GM18909 (cell line): ENCODE data around the gene ITPR1.

Experiments used
- ATAC-seq: cut with Tn5 transposase; IDR thresholded peaks from one replicate; pipeline ENCODE4 v1.9.1; 2021; ENCODE audit warnings: mild to moderate bottlenecking; ENCODE audit not compliant: unreplicated experiment, poor library complexity

Gene ITPR1

DNA sequence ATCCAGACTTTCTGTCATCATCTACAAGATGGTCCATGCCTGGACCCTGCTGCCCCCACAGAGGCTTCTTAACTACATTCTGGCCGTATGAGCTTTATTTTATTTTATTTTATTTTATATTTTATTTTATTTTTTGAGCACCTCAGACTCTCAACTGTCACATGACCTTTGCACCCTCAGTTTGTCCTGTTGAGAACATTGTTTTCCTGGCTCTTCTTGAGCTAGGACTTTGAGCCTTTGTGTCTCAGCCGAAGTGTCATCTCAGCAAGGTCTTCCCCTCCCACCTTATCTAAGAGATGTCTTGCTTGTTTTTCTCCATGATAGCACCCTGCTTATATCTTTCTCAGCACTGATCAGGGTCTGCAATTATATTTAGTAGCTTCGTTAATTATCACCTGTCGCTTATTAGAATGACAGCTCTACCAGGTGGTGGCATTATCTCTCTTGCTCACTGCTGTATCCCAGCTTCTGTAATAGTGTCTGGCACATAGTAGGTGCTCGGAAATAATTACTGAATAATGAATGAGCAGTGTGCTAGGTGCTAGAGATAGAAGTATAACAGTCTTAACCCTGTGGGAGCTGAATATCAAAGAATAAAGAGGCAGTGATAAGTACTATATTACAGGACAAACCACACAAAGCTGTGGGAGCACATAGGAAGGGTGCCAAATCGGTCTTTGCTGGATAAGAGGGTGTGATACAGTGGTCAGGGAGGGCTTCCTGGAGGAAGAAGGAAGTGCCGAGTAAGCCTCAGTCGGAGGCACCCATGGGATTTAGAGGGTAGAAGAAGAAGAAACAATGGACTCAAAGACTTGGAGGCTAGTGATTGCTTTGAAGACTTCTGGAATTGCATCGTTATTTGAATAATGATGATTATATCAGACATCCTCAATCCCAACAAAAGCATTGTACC, 136.2 kb downstream of the ITPR1 start:
- ATAC-seq = no peak

DNA sequence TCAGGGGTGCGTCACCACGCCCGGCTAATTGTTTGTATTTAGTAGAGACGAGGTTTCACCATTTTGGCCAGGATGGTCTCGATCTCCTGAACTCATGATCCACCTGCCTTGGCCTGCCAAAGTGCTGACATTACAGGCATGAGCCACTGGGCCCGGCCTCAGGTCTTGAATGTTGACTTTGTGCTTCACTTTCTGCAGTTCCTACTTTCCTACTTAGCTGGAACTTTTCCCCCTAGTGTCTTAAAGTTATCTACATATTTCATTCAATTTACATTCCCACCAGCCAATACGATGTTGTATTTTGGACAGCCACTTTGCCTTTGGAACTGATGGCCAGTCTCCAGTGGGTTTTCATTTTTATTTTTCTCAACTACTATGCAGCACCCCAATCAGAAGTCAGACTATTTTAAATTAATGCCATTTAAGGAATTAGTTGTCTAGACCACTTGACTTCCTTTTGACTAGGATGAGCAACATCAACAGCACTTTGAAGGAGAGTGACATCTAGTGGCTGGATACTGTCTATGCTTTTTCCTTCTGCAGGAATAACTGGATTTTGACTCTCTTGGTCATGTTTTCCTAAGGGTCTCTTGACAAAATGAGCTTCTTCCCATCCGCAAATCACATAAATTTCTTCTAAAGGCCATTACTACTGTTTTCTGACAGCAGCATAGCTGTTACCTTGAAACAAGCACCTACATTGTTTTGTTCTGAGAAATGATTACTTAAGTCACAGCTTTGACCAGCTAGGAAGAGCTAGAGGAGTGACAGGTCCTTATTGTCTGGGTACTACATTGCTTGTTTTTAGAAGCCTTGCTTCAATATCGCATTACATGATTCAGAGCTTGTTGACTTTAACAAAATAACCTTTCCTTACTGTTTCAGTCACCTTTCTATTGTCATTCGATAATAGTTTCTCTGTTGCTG, 140.2 kb downstream of the ITPR1 start:
- ATAC-seq = peak; percentile 87

DNA sequence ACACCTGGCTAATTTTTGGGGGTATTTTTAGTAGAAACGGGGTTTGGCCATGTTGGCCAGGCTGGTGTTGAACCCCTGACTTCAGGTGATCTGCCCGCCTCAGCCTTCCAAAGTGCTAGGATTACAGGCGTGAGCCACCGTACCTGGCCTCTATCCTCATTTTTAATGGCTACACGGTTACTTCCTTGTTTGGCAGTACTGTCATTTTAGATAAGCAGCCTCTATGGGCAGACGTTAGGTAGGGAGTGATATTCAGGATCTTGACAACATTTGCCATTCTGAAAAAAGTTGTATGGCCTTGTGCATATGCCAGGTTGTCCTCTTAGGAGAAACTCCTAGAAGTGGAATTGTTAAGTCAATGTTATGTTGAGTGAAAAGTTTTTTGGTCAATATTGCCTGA, 141.7 kb downstream of the ITPR1 start:
- ATAC-seq = no peak

DNA sequence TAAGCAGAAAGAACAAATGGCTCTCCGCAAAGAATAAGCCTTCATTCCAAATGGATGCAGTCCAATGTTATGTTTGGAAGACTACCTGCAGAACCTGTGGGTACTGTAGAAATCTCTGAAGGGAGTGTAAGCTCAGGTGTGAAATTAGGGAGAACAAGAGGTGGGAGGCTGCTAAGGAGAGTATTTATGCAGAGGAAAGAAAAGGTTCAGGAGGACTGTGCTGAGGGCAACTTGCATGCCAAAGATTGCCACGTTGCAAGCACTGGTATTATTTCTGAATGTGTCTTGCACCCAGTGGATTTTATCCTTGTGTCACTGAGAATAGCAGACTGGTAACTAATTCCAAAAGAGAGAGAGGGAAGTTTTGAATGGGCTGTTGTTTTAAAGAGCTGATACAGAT, 144.1 kb downstream of the ITPR1 start:
- ATAC-seq = no peak

DNA sequence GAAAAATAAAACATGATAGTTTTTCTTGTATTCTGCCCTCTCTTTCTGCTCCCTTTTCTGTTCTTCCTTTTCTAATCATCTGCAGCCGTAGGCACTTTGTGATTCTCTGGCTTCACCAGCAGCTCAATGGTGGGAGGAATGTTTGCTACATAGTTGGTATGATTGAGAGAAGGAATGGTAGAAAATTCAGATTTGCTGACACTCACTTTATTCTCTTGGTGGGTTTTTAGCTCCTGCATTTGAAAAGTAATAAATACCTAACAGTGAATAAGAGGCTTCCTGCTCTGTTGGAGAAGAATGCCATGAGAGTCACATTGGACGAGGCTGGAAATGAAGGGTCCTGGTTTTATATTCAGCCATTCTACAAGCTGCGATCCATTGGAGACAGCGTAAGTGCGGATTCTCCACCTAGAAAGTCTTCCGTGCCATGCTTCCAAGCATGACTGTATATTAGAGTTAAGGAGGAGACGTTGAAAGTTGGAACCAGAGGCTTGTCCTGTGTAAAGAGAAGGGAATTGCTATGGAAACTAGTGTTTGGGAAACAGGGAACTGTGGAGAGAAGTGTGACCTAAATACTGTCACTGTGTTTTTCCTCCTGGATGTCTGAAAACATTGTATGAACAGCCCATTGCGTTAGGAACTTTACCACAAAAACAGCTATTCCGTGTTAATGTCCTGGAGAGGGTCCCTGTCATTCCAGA, 148.9 kb downstream of the ITPR1 start:
- ATAC-seq = no peak

DNA sequence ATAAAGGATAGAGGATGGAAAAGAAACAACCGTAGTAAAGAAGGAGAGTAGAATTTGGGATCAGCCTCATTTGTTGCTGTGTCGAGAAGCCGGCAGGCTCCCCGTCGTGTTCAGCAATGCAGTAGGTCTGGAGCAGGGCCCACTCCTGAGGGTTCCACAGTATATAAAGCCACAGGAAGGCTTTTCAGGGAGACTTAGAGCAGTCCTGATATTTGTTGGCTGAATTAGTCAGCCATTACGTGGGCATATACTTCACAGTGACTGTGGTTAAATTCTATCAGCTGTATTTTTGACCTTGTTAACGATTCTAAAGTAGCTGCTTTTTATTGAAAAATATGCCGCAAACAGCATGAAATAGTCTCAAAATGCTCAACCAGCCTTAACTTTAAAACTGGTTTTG, 149.5 kb downstream of the ITPR1 start:
- no peak for ATAC-seq

DNA sequence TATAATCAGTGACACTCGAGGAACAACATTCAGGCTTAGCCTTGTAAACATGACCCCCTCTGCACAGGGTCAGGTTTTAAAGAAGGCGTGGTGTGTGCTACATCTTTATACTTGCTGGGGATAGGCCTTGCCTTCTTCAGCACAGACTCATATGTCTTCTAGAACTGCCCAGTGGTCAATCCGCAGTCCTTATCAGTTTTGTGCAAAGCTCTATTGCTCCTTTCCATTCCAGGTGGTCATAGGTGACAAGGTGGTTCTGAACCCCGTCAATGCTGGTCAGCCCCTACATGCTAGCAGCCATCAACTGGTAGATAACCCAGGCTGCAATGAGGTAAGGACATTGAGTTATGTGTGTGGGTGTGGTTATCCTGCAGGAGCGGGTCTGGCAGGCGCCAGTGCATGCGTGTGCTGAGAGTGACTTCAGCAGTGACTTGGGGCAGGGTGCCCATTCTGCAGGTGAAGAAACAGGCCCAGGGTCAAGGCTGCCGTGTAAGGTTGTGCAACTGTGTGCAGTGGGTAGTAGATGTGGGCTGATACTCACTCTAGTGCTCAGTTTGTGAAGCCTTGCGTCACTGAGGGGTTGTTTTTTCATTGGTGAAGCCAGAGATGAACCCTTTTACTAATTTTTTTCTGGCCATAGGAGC, 150.9 kb downstream of the ITPR1 start:
- ATAC-seq = no peak

DNA sequence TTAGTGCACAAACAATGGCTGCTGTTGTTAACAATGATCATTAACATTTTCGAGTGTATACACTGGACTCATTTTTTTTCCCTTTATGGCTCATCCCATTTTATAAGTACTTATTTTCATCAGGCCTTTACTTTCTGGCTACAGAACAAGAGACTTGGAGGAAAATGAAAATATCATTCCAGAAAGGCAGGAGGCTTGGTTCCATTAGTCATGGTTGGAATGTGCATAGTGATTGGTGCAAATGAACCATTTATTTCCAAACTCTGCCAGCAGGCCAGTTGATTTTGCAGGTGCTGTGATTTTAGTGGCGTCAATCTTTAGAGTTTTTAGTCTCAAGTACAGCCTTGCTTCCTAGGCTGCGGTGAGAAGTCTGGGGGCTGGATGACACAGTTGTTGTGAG, 151.8 kb downstream of the ITPR1 start:
- ATAC-seq = no peak

DNA sequence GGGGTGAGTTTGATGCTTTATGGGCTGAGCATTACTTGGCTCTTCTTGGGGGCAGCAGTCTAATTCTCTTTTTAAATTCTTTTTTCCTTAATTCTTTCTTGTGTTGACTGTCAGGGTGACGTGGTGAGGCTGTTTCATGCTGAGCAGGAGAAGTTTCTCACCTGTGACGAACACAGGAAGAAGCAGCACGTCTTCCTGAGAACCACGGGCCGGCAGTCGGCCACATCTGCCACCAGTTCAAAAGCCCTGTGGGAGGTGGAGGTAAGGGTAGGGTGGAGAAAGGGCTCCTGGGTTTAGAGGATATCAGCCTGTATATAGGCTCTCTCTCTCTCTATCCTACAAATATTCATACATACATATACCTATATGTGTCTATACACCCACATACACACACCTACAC, 152.3 kb downstream of the ITPR1 start:
- no peak for ATAC-seq

DNA sequence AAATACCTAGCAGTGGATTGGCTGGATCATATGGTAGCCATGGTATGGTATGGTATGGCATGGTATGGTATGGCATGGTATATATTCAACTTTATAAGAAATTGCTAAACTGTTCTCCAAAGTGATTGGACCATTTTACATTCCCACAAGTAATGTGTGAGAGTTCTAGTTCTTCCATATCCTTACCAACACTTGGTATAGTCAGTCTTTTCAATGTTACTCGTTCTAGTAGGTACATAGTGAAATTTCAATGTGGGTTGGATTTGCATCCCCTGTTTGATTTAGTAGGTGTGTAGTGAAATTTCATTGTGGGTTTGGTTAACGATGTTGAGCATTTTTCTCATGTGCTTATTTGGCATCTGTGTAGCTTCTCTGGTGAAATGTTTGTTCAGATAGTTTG, 154.3 kb downstream of the ITPR1 start:
- no peak for ATAC-seq

DNA sequence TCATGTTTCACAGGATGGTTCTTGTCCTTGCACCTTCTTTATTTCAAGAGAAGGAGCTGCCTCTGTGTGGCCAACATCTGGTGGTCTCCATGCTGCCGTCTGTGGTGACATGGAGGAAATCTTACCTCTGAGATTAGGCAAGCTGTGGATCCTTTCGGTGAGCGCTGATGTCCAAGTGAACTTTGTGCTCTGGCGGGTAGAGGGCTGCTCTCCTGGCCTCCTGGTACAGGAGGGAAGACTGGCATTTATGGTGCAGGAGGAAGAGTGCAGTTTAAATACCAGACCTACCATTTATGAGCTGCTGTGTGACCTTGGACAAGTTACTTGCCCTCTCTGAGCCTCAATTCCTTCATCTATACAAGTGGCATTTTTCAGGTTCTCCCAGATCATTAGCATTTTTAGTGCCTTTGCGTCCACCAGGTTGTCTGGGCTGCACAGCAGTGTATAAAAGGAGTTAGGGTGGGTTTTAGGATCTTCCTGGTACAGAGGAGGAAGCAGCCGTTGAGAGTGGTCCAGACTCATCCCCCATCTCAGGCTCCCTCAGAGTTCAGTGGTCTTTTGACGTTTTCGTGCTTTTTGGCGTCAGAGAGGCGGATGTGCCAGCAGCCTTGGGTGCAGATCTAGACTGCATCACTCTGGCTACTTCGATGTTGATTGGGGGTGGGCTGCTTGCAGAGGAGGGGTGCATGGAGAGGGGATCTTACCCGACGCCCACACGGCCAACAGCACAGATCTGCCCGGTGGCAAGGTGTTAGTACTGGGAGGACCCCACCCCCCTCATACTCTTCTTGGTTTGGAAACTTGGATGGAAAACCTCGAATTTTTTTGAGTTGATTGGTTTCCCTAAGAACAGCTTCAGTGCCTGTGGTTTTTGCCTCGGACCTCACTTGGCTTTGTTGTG, 162.2 kb downstream of the ITPR1 start:
- ATAC-seq = no peak

DNA sequence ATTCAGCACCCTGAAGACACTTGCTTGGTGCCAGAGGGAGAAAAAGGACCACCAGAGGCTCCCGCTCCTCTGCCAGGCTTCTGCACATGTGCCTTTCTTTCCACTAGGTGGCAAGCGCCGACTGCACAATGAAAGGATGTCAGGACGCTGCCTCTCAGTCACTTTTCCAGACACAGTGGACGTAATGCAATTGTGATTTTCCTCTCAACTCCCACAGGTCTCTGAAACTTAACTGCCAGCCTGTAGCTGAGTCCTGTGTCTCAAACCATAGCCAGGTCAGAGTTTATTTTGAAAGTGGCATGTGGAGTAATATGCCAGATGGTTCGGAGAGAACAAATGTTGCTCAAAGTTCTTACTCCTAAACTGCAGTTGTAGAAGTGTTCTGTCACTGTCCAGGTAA, 162.9 kb downstream of the ITPR1 start:
- ATAC-seq = no peak

DNA sequence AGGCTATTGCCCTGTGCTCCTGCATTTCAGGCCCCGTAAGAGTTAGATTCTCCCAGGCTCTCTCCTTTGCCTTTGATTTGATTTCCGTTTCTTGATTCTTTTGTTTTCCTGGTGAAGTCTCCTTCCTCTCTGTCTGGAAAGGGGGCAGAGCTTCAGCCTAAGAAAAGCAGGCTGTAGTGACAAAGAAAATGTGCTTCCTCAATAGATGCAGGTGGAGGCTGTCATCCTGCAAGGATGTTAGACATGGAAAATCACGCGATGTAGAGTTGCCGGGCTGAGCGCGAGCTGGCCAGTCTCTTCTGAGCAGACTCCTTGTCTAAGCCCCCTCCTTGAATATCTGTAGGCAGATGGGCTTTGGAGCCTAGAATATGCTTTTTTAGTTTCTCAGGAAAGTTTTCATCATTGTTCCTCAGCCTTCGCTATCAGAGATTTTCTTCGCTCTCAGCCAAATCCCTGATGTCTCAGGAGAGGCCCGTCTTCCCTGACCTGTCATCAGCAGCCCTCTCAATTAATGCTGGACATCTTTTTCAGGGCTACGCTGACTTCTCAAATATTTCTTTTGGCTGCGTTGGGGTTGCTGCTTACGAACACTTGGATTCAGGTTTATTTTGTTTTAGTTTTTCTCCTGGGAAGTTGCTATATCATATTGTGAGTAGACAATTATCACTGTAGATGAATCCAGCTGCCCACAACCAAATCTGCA, 163.6 kb downstream of the ITPR1 start:
- no peak for ATAC-seq

DNA sequence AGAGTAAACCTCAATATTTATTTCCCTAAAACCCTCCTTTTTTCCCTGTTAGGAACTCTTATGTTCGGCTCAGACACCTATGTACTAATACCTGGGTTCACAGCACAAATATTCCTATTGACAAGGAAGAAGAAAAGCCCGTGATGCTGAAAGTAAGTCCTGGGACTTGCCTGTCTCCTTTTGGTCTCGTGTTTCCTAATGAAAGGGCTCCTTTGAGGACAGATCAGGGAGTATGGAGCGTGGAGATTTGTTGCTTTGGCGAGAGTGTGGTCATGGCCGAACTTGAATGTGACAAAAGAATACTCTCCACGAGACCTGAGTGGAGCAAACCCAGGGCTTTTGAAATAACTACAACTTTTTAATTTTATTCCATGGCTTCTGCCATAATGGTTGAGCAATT, 167.8 kb downstream of the ITPR1 start:
- no peak for ATAC-seq

DNA sequence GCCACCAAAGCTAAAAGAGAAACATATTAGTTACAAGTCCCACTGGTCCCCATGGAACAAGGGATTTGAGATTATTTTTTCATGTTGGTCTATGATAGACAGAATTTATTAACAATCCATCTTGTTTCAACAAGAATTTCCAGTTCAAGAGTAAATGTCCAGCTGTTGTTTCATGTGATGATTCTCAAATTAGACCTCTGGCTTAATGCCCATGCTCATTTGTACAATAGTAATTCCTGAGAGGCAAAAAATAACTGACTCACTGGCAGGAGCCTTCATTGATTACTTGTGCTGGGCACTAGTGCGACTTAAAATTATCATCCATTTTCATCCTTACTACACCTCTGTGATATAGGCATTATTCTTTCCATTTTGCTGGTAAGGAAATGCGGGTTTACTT, 171.3 kb downstream of the ITPR1 start:
- ATAC-seq = no peak

DNA sequence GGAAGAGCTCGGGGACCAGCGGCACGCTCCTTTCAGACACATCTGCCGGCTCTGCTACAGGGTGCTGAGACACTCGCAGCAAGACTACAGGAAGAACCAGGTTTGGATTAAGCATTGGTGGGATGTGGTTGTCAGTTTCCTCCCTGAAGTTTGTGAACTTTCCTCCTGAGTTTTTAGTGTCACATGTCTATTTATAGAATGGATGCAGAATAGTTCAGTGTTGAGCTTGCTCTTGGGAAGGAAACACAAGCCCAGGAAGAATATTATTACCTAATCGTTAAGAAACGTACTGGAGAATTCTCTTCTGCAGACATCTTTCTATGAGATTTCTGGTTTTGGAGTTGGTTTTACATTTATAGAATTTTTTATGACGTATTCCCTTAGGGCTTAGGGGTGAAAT, 172.0 kb downstream of the ITPR1 start:
- no peak for ATAC-seq

DNA sequence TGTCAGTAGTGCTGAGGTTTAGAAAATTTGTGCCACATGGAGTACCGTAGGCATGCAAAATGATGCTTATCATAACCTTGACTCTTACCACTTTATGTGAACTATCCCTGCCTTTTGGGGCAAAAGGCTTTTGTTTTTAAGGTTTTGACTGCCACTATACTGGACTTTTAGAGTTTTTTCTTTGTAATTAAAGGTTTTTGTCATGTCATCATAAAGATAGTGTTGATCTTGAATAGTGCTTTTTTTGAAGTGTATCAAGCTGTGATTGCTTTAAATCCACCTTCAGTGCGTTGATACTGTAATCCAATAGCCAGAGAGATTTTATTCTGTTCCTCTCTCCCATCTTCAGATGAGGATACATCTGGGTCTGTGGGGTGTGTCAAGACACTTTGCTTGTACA, 172.9 kb downstream of the ITPR1 start:
- ATAC-seq = no peak

DNA sequence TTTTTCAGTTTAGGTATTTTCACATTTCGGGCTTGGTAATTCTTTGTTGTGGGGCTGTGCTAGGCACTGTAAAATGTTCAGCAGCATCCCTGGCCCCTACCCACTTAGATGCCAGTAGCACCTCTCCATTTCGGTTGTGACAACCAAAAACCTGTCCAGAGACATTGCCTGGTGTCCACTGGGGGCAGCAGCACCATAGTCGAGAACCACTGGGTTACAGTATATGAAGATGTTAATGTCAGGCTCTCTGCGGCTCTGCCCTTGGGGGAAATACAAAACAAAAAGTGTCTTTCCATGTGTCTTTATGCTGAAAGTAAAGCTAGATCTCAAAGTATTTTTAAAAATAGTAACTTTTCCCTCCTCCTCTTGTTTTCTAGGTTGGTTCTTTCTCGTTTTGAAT, 177.2 kb downstream of the ITPR1 start:
- no peak for ATAC-seq
